GM12875 (cell line): ENCODE data around the gene HOXA6.

Source experiments
- H3K4me3 ChIP-seq: one replicate; pipeline ENCODE4 v1.5.1; 2011; ENCODE audit warnings: low read depth, low read length, control low read depth
- CTCF ChIP-seq: IDR thresholded peaks from 2 replicates; pipeline ENCODE4 v1.5.1; 2011; ENCODE audit warnings: low read depth, mild to moderate bottlenecking, control low read depth, inconsistent platforms, low read length, moderate library complexity, borderline replicate concordance; ENCODE audit not compliant: insufficient read depth

HOXA6 gene

GRCh38 chr7:27187475-27188385, 40.2 kb upstream of the HOXA6 start:
- no peak overlapping the region for H3K4me3 ChIP-seq
- no peak for TF ChIP-seq CTCF

GRCh38 chr7:27186668-27187474, 39.3 kb upstream of the HOXA6 start:
- TF ChIP-seq CTCF = no peak
- no peak overlapping the region for H3K4me3 ChIP-seq

- no peak overlapping the region for H3K4me3 ChIP-seq
- no peak for TF ChIP-seq CTCF
Observed at GRCh38 chr7:27185854-27186667, 38.5 kb upstream of the HOXA6 start.

GRCh38 chr7:27185013-27185853, 37.7 kb upstream of the HOXA6 start, which contains the start of gene HOXA11:
HOXA11 (minus strand) TSS chr7:27185232; CDS start chr7:27185144, 88 bp downstream.
- H3K4me3 ChIP-seq = no peak within 1 kb of the TSS
- TF ChIP-seq CTCF = no peak

GRCh38 chr7:27184337-27185012, 36.9 kb upstream of the HOXA6 start:
- H3K4me3 ChIP-seq = no peak overlapping the region
- TF ChIP-seq CTCF = no peak

- H3K4me3 ChIP-seq = no peak overlapping the region
- TF ChIP-seq CTCF = no peak
Observed at GRCh38 chr7:27183682-27184336, 36.2 kb upstream of the HOXA6 start.
